Head of caudate nucleus (tissue), 42 donors: Measurements from ENCODE around the gene USP10.
A peak's percentile ranks its signal among the peaks of the same experiment; 100 is the strongest.
"Not testable (repeated sequence)": the region's sequence is repeated elsewhere in the genome, so short reads cannot be mapped to it uniquely, and the experiment has no call there.

ENCODE experiments used
- DNase-seq, 42 donors: peaks; one replicate each; pipeline versions ENCODE4 v3.0.0 to v3.0.0-alpha.2; 2020 to 2021; ENCODE audit warnings: mixed read lengths in 7 of 42
- intact Hi-C: fragments of 100-400 bp; cut with DNase I; formaldehyde crosslinking; loops from one replicate; pipeline ENCODE4 v1.15.0; 2022

The USP10 gene

GRCh38 chr16:84738255-84739038, 38.6 kb downstream of the USP10 start:
- intact Hi-C loops: loop anchor here (5.0 kb wide), 1 partner anchor 226 kb away; no protein-coding TSS in a partner anchor
- DNase-seq: peak; percentile 36 to 91 (median 78)

- intact Hi-C loops: loop anchor here (5.0 kb wide), 1 partner anchor 227 kb away; no protein-coding TSS in a partner anchor
Measured at GRCh38 chr16:84739349-84740124, 39.7 kb downstream of the USP10 start.

DNA sequence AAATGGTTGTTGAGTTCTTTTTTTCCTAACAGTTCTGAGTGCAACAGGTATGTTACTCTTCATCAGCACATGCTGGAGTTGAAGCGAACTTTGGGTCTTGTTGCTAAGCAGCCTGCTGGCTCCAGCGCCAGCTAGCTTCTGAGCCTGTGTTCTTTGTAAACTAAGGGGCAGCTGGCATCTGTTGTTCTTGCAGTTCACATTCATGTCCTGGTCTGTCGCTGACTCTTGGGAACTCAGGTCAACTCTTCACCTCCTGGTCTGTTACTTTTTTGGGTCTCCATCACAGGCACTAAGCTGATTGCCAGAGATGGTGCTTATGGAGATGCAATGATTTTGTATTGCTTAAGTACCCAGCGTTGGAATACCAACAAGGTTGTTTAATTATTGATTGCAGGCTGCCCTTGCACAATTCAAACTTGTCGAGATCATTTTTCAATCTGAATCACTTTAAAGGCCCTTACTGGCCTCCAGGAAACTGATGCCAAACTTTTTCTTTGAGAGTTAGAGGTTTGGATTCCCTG, 40.9 kb downstream of the USP10 start:
- peak in 7 of 42 donors; percentile 19 to 46 (median 30) for DNase-seq
- intact Hi-C loops: no loop called here

More at GRCh38 chr16:84739349-84740124, 39.7 kb downstream of the USP10 start:
- DNase-seq: peak in 1 of 42 donors; percentile 29

- intact Hi-C loops: no loop called here
Measured at GRCh38 chr16:84741340-84741830, 41.6 kb downstream of the USP10 start.

DNA sequence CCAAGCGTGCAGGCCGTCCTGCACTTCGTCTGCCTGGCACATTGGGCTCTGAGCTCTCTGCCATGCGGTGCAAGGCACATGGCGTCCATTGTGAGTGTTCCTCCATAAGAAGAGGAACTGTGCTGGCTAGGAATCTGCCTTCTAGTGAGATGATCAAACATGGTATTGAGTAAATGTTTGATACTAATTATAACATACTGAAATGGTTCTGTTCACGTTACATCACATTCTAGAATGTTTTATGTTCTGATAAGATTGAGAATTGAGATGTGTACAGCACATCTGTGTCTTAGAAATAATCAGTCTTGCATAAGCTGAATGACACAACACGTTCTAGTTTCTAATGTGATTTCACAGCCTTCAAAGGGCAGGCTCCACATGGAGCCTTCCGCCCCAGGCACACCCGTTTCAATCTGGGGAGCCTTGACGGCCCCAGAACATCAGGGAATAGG, 42.9 kb downstream of the USP10 start:
- intact Hi-C loops: no loop called here
- no peak for DNase-seq

More at GRCh38 chr16:84741340-84741830, 41.6 kb downstream of the USP10 start:
- peak in 35 of 42 donors; percentile 20 to 76 (median 49) for DNase-seq

DNA sequence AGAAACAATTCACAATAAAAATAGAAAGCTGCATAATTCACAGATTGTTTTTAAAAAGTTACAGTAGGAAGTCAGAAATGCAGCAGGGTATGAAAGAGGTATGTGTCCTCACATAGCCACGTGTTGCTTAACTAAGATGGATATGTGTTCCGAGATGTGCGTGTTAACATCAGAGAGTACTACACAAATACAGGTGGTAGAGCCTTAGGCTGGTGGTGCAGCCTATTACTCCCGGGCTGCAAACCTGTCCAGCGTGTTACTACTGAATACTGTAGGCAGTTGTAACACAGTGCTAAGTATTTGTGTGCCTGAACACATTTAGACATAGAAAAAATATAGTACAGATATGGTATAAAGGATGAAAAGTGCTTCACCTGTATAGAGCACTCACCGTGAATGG, 46.4 kb downstream of the USP10 start:
- intact Hi-C loops: no loop called here
- no peak for DNase-seq

DNA sequence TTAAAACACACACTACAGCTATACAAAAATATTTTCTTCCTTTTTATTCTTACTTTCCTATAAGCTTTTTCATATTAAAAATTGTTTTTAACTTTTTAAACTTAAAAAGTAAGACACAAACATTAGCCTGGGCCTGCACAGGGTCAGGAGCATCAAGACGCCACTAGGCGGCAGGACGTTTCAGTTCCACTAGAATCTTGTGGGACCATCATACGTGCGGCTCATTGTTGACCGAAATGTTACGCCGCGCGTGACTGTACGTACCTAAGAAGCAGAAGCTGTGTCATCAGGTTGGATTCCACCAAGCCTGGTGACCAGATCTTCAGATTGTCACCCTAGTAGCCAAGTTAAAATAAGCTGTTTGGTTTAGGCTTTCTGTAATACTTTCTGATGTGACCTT, 47.1 kb downstream of the USP10 start:
- no peak for DNase-seq
- intact Hi-C loops: no loop called here

DNA sequence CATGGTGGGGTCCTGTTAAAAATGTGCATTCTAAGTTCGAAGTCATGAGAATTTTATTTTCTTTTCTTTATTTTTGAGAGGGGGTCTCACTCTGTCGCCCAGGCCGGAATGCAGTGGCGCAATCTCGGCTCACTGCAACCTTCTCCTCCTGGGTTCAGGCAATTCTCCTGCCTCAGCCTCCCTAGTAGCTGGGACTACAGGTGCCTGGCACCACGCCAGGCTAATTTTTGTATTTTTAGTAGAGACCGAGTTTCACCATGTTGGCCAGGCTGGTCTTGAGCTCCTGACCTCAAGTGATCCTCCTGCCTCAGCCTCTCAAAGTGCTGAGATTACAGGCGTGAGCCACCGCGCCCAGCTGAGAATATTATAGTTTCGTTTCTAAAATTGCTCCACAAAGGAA, 48.4 kb downstream of the USP10 start:
- intact Hi-C loops, DNase-seq: not testable (repeated sequence)

DNA sequence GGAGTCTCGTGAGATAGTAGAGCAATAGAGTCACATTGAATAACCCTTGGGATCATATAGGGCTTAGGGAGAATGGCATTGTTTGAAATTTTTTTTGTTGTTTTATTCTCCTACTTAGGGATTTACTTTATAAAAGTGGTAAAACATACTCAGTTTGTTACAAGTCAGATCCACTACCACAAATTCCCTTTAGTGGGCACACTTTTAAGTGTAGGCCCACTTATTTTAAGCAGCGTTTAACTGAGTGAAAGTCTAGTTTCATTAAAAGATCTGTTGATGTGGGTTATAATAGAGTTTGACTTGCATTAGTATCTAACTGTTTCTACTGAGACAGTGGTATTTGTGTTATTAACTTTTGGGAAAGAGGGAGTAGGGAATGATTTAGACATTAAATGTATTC, 49.3 kb downstream of the USP10 start:
- no peak for DNase-seq
- intact Hi-C loops: no loop called here

GRCh38 chr16:84749815-84750214, 50.0 kb downstream of the USP10 start:
- DNase-seq: no peak
- intact Hi-C loops: loop anchor here (5.0 kb wide), 1 partner anchor 202 kb away; no protein-coding TSS in a partner anchor

DNA sequence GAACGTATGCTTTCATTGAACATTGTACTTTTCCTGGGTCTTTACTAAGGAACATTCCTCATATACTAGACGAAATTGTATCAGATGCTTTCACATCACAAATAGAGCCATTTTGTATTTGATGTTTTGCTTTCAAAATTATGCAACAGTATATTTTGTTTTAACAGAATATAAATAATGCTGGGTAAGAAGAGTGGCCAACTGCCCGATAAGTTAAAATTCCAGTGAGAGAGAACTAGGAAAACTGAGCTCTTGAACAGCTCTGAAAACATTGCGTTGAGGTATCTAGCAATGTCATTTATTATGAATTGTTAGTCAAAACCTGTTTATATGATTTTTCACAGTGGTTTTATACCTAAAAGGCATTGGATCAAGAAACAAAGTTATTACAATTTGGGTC, 50.8 kb downstream of the USP10 start:
- intact Hi-C loops: loop anchor here (5.0 kb wide), 1 partner anchor 202 kb away; no protein-coding TSS in a partner anchor
- DNase-seq: no peak

GRCh38 chr16:84751241-84751640, 51.4 kb downstream of the USP10 start:
- intact Hi-C loops: loop anchor here (5.0 kb wide), 1 partner anchor 201 kb away; no protein-coding TSS in a partner anchor
- no peak for DNase-seq

DNA sequence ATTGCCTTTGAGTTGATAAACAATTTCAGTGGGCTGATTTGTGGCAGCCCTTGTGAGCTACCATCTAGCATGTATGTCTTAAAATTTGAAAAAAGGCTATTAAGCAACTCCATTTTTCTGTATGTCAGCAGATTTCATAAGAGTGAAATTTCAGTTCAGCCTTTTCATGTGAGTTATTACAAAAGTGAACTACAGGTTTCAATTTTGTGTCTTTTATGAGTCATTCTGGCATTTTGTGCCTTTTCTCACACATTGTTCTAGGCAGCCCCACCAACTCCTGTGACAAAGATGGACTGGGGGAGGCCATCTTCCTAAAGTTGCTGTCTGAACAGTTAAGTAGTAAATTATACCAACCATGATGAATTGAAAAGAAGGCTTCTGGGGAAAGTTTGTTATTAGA, 52.1 kb downstream of the USP10 start:
- DNase-seq: no peak
- intact Hi-C loops: loop anchor here (5.0 kb wide), 1 partner anchor 200 kb away; no protein-coding TSS in a partner anchor

GRCh38 chr16:84752600-84752999, 52.8 kb downstream of the USP10 start:
- no peak for DNase-seq
- intact Hi-C loops: loop anchor here (5.0 kb wide), 1 partner anchor 200 kb away; no protein-coding TSS in a partner anchor

GRCh38 chr16:84753412-84754326, 53.9 kb downstream of the USP10 start:
- intact Hi-C loops: loop anchor here (2.0 to 5.0 kb wide), 2 partner anchors 199 to 217 kb away; no protein-coding TSS in a partner anchor
- DNase-seq: no peak

DNA sequence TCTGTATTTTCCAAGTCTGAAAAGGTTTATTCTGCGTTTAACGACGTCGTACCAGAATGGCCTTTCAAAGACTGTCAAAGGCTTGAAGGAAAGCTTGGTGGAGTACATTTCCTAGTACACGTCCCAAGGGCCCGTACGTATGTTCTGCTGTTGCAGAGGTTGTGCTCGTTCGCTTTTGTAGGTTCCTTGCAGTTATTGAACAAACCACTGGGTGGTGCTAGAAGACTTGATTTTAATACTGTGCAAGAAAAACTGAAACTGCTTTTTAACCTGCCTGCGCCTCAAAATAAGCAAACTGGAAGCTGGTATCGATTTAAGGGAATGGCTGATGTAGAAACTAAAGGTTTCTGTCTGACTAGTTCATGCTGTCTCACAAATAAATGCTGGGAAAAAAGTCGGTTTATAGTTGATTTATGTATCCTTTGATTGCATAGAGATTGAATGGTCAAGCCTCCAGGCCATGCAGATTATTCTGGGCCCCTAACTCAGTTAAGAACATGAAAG, 54.6 kb downstream of the USP10 start:
- DNase-seq: peak in 31 of 42 donors; percentile 25 to 87 (median 69)
- intact Hi-C loops: loop anchor here (2.0 to 5.0 kb wide), 2 partner anchors 198 to 216 kb away; no protein-coding TSS in a partner anchor

- intact Hi-C loops: loop anchor here (2.0 to 5.0 kb wide), 2 partner anchors 197 to 216 kb away; no protein-coding TSS in a partner anchor
- DNase-seq: no peak
Measured at GRCh38 chr16:84754956-84755672, 55.3 kb downstream of the USP10 start.
